GM12872 (cell line): ENCODE measurements around the gene WIPF3.

Source experiments
- CTCF ChIP-seq: IDR thresholded peaks from 3 replicates; pipeline ENCODE4 v1.5.1; 2011; ENCODE audit warnings: low read depth, mild to moderate bottlenecking, low read length, moderate library complexity; ENCODE audit not compliant: insufficient read depth

The WIPF3 gene

DNA sequence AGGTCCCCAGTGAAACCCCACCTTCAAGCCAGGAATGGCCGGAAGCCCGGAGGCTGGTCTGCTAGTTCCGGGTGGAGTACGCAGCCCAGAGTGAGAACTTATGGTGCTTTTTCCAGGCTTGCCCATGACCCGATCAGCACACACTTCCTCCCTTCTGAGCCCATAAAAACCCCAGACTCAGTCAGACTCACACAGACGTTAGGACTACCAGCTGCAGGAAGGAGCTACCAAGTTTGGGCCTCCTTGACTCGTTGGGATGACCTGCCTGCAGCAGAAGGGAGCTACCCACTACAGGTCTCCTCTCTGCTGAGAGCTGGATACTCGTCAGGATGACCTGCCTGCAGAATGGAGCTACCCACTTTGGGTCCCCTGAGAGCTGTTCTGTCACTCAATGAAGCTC lies 144.2 kb downstream of the WIPF3 start:
- no peak for TF ChIP-seq CTCF

- no peak for TF ChIP-seq CTCF
Observed at GRCh38 chr7:29951206-29951605, 144.9 kb downstream of the WIPF3 start.

DNA sequence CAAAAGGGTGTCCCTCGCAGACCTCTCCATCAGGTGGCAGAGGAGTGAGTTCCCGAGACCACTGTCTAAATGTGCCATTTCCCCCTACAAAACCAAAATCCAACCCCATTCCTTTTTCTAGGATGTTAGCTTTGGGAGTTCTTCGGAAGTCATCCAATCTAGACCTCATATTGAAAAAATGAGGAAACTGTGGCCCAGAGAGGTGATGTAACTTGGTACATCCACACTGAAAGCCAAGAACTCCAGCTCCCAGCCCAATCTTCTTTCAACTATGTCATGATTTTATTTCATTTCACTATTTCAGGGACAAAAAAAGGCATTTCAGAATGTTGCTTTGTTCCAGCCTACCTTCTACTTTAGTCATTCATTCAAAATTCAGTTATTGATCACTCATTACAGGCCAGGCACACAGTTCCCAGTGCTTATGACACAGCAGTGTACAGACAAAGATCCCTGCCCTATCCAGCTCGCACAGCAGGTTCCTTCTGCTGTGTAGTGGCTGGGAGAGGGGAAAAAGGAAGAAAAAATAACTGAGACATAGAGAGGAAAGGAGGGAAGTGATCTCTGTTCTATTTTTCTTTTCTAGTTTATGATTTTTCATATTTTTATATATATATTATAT lies 147.5 kb downstream of the WIPF3 start:
- TF ChIP-seq CTCF = no peak

DNA sequence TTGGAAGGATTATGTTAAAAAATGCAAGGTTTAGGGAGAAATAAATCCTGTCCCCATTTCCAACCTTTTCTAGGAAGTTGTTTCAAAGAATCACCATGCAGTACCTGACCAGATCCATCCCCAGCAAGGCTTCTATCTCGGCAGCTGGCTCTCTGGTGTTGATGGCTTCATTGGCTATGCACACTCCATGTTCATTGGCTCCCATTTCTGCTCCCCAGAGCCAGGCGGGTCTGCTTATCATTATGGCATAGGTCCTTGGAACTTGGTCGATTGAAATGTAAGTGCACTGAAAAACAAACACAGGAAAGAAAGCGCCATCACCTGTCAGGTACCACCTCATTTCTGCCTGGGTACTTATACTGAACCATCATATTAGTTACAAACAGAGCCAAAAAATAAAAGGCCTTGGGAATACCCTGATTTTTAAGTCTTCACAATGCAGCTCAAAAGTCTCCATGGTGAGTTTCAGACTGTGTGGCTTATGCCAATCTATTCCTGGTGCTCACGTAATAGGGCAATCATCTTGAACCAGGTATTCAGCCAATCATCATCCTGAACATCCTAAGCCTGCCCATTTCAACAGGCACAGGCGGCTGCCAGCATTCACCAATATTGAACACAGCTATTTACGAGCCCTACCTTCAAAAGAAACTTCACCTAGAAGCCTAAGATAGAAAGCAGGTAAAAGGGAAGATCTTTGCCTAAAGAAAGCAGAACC lies 148.9 kb downstream of the WIPF3 start:
- no peak for TF ChIP-seq CTCF

- TF ChIP-seq CTCF = no peak
Observed at GRCh38 chr7:29955799-29956486, 149.6 kb downstream of the WIPF3 start.

DNA sequence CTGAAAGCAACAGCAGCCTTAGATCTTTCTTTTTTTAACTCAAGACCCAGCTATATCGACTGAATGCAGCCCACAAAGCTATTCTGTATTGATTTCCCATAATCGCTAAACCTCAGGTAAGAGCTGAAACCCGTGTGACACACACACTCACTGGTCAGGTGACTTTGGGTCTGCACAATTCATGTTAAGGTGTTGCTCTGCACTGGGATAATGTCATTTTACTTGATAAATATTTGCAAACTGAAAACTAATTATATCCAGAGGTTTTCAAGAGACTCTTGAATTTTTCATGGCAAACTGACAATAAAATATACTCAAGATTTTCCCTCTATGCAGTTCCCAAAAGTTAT lies 150.2 kb downstream of the WIPF3 start:
- TF ChIP-seq CTCF = no peak

DNA sequence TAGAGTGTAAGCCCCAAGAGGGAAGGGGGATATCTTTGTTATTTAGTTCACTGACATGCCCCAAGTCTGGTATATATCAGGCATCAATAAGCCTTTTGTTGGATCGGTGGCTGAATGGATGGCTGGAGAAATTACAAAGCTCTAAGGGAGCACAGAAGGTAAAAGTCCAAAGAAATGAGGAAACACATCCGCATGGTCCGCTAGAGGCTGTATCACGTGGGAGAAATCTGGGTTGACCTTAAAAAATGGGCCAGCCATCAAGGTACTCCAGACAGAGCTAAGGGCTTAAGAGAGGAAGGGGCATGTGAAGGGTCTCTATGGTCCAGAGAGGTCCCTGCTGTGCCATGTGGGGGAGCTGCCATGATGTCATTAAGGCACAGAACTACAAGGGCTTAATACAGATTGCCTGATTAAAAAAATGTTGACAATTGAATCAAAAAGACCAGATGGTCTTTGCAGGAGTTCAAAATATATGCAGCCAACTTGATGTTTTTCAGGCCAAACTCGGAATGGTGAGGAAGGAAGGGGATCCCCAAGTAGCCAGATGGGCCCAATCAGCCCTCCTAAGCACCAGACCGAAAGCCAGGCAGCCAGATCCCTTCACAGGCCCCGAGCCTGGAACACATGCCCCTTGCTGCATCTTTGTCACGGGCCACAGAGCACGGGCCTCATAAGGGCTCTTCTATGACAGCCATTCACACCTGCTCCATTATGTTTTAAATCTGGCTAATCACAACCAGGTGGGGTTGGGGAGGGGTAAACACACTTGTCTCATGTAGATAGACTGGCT lies 151.4 kb downstream of the WIPF3 start:
- no peak for TF ChIP-seq CTCF
